AG09309 (cell line): ENCODE results near the gene DIPK2A.

Experiments
- DNase-seq: peaks from one replicate; pipeline ENCODE4 v3.0.0-alpha.2; 2010; ENCODE audit warnings: low read depth
- H3K4me3 ChIP-seq: 2 replicates; pipeline ENCODE4 v1.5.1; 2011; ENCODE audit warnings: mild to moderate bottlenecking, low read depth, low read length, moderate library complexity; ENCODE audit not compliant: control insufficient read depth
- TF ChIP-seq, protein P1 (sequence below): IDR thresholded peaks from 2 replicates; pipeline ENCODE4 v1.5.1; 2011; ENCODE audit warnings: mild to moderate bottlenecking, low read depth, low read length, inconsistent platforms; ENCODE audit not compliant: insufficient read depth, control insufficient read depth; ENCODE audit errors: missing control alignments

DIPK2A gene

DNA sequence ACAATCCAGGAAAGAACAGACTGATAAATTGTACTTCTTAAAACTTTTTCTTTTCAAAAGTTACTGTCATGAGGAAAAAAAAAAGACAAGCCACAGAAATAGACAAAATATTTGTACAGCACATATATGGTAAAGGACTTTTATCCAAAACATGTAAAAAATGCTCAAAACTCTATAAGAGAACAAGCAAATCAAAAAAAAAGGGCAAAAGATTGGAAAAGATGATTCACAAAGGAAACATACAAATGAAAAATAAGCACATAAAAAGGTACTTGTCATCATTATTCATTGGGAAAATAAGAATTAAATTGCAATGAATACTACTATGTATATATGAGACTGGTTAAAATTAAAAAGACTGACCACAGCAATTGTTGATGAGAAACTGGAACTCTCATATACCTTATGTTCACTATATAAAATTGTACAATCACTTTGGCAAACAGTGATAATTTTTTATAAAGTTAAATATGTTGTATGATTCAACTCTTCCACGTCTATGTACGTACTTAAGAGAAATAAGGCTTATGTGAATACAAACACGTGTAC, 39.7 kb downstream of the DIPK2A start:
- H3K4me3 ChIP-seq: no peak overlapping the region
- DNase-seq: peak; percentile 13
- TF ChIP-seq, protein P1, sequence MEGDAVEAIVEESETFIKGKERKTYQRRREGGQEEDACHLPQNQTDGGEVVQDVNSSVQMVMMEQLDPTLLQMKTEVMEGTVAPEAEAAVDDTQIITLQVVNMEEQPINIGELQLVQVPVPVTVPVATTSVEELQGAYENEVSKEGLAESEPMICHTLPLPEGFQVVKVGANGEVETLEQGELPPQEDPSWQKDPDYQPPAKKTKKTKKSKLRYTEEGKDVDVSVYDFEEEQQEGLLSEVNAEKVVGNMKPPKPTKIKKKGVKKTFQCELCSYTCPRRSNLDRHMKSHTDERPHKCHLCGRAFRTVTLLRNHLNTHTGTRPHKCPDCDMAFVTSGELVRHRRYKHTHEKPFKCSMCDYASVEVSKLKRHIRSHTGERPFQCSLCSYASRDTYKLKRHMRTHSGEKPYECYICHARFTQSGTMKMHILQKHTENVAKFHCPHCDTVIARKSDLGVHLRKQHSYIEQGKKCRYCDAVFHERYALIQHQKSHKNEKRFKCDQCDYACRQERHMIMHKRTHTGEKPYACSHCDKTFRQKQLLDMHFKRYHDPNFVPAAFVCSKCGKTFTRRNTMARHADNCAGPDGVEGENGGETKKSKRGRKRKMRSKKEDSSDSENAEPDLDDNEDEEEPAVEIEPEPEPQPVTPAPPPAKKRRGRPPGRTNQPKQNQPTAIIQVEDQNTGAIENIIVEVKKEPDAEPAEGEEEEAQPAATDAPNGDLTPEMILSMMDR: no peak

DNA sequence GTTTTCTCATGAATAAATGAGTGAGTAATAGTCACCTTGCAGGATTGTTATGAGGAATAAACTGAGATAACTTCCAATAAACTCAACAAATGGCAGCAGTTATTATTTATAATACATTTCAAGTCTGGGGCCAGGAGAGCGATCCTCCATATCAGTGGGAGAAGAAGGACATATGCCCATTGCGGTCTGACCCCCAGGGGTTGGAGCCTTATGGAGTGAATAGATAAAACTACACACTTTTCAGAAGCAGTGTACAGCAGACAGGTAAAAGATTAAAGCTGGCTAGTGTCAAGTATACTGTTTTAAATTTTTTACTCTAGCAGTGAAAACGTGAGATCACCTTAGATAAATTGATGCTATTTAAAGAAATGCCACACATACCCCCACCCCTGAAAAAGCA, 43.5 kb downstream of the DIPK2A start:
- no peak overlapping the region for H3K4me3 ChIP-seq
- DNase-seq: no peak
- TF ChIP-seq, protein P1: no peak

DNA sequence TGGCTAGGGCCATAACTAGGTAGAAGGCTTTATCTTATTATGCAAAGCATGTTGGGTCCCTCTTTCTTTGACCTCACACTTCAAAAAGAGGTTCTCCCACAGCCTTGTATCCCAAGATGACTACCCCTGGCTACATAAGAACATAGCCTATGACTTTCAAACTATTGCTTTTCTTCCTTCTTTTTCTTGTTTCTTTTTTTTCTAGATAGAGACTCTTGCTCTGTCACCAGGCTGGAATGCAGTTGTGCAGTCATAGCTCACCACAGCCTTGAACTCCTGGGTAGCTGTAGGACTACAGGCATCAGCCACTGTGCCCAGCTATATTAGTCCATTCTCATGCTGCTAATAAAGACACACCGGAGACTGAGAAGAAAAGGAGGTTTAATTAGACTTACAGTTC, 47.2 kb downstream of the DIPK2A start:
- peak; percentile 75 for DNase-seq
- TF ChIP-seq, protein P1: no peak
- H3K4me3 ChIP-seq: no peak overlapping the region
